Fibroblast of skin of back (primary cell): ENCODE measurements around the gene IGFBP4.

Source experiments
- DNase-seq: peaks from one replicate; pipeline ENCODE4 v3.0.0-alpha.2; 2013

Gene IGFBP4

GRCh38 chr17:40457369-40457768 lies 14.1 kb downstream of the IGFBP4 start:
- no peak for DNase-seq

- DNase-seq: peak; percentile 96
Observed at GRCh38 chr17:40457964-40458791, 14.9 kb downstream of the IGFBP4 start.

GRCh38 chr17:40458851-40459482 lies 15.7 kb downstream of the IGFBP4 start:
- no peak for DNase-seq

GRCh38 chr17:40459636-40460603 lies 16.7 kb downstream of the IGFBP4 start:
- DNase-seq: no peak

GRCh38 chr17:40460604-40460967 lies 17.3 kb downstream of the IGFBP4 start:
- DNase-seq: no peak

- no peak for DNase-seq
Observed at GRCh38 chr17:40460968-40461731, 17.9 kb downstream of the IGFBP4 start.

- peak; percentile 45 for DNase-seq
Observed at GRCh38 chr17:40461732-40462342, 18.6 kb downstream of the IGFBP4 start.

- DNase-seq: no peak
Observed at GRCh38 chr17:40462343-40463121, 19.3 kb downstream of the IGFBP4 start.

- no peak for DNase-seq
Observed at GRCh38 chr17:40463122-40463550, 19.9 kb downstream of the IGFBP4 start.

GRCh38 chr17:40464392-40464855 lies 21.2 kb downstream of the IGFBP4 start:
- DNase-seq: no peak

GRCh38 chr17:40466298-40466971 lies 23.2 kb downstream of the IGFBP4 start:
- DNase-seq: no peak

GRCh38 chr17:40467281-40467867 lies 24.1 kb downstream of the IGFBP4 start:
- no peak for DNase-seq

GRCh38 chr17:40468560-40468959 lies 25.3 kb downstream of the IGFBP4 start:
- DNase-seq: no peak

- DNase-seq: no peak
Observed at GRCh38 chr17:40469805-40470675, 26.8 kb downstream of the IGFBP4 start.

GRCh38 chr17:40470932-40471828 lies 27.9 kb downstream of the IGFBP4 start:
- peak; percentile 76 for DNase-seq

- peak; percentile 68 for DNase-seq
Observed at GRCh38 chr17:40471846-40472732, 28.8 kb downstream of the IGFBP4 start.
